ENCODE measurements around the gene SH3GL3. TPM values are rescaled to one million over a fixed set of nuclear protein-coding genes. Genes with fewer than 3 reads are reported as not detected.

SH3GL3 gene
- total RNA-seq, 1 experiment from 2014 or later: not detected

GRCh38 chr15:83581381-83581780 lies 134.2 kb downstream of the SH3GL3 start:
- TF ChIP-seq, protein P1, sequence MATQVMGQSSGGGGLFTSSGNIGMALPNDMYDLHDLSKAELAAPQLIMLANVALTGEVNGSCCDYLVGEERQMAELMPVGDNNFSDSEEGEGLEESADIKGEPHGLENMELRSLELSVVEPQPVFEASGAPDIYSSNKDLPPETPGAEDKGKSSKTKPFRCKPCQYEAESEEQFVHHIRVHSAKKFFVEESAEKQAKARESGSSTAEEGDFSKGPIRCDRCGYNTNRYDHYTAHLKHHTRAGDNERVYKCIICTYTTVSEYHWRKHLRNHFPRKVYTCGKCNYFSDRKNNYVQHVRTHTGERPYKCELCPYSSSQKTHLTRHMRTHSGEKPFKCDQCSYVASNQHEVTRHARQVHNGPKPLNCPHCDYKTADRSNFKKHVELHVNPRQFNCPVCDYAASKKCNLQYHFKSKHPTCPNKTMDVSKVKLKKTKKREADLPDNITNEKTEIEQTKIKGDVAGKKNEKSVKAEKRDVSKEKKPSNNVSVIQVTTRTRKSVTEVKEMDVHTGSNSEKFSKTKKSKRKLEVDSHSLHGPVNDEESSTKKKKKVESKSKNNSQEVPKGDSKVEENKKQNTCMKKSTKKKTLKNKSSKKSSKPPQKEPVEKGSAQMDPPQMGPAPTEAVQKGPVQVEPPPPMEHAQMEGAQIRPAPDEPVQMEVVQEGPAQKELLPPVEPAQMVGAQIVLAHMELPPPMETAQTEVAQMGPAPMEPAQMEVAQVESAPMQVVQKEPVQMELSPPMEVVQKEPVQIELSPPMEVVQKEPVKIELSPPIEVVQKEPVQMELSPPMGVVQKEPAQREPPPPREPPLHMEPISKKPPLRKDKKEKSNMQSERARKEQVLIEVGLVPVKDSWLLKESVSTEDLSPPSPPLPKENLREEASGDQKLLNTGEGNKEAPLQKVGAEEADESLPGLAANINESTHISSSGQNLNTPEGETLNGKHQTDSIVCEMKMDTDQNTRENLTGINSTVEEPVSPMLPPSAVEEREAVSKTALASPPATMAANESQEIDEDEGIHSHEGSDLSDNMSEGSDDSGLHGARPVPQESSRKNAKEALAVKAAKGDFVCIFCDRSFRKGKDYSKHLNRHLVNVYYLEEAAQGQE (IDR thresholded peaks at IDR 0.05; ENCODE audit: insufficient read depth in 1 of 2, low read depth in 2 of 2, low read length in 1 of 2): no peak
- TF ChIP-seq POLR2AphosphoS5 (IDR thresholded peaks at IDR 0.05; ENCODE audit: low read depth, low read length) (no peak), SIN3A (IDR thresholded peaks at IDR 0.05; ENCODE audit: borderline replicate concordance, insufficient read depth, low read depth, low read length) (no peak)
- TF ChIP-seq, protein P2, sequence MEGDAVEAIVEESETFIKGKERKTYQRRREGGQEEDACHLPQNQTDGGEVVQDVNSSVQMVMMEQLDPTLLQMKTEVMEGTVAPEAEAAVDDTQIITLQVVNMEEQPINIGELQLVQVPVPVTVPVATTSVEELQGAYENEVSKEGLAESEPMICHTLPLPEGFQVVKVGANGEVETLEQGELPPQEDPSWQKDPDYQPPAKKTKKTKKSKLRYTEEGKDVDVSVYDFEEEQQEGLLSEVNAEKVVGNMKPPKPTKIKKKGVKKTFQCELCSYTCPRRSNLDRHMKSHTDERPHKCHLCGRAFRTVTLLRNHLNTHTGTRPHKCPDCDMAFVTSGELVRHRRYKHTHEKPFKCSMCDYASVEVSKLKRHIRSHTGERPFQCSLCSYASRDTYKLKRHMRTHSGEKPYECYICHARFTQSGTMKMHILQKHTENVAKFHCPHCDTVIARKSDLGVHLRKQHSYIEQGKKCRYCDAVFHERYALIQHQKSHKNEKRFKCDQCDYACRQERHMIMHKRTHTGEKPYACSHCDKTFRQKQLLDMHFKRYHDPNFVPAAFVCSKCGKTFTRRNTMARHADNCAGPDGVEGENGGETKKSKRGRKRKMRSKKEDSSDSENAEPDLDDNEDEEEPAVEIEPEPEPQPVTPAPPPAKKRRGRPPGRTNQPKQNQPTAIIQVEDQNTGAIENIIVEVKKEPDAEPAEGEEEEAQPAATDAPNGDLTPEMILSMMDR (IDR thresholded peaks at IDR 0.05): no peak
- POLR2A ChIA-PET: no interaction called here
- Histone ChIP-seq H3K27me3 (ENCODE audit: control insufficient read depth, insufficient read depth, low read length) (no peaks in the 10 kb centered on the region), H3K4me1 (ENCODE audit: control insufficient read depth, insufficient read depth, low read length) (no peaks in the 10 kb centered on the region), H3K36me3 (ENCODE audit: control insufficient read depth, insufficient read depth, low read length) (no peaks in the 10 kb centered on the region), H3K4me3 (ENCODE audit: low read depth in 2 of 2, low read length in 2 of 2) (no peak overlapping the region), H3K9me3 (ENCODE audit: control insufficient read depth, insufficient read depth, low read depth, low read length) (no peaks in the 10 kb centered on the region), H3K27ac (ENCODE audit: low read length) (no peak overlapping the region)
- no TSS peak for BruUV-seq (replicated peaks)
- DNase-seq (ENCODE audit: low read depth, low spot score) (no peak), ATAC-seq (no peak)
- intact Hi-C loops (cut with micrococcal nuclease; ENCODE audit: unreplicated experiment) (no loop called here), in situ Hi-C loops (cut with HindIII; ENCODE audit: low pct_unique_long_range_greater_than_20kb, low sequenced_read_pairs) (no loop called here)
- CTCF ChIA-PET: no interaction called here

DNA sequence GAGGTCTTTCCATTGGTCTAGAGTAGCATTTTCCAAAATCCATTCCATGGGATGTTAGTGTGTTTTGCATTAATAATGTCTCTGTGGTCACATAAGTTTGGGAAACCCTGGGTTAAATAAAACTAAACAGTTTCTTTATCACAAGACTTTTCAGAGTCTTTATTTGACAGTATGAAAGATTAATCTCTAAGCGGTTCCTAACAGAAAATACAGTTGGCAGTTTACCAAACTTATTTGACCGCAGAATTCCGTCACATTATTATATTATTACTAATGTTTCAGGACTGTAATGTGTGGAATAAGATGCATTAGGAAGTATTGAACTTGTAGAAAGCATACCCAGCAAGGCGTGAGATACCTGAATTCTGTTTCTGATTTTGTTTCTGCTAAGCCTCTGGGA lies 135.2 kb downstream of the SH3GL3 start:
- DNase-seq (ENCODE audit: low read depth, low spot score) (no peak), ATAC-seq (no peak)
- in situ Hi-C loops (cut with HindIII; ENCODE audit: low pct_unique_long_range_greater_than_20kb, low sequenced_read_pairs) (no loop called here), intact Hi-C loops (cut with micrococcal nuclease; ENCODE audit: unreplicated experiment) (no loop called here)
- ChIA-PET POLR2A (no interaction called here), CTCF (no interaction called here)
- no peaks in the 10 kb centered on the region for H3K27me3 ChIP-seq (ENCODE audit: control insufficient read depth, insufficient read depth, low read length)
- no peaks in the 10 kb centered on the region for H3K9me3 ChIP-seq (ENCODE audit: control insufficient read depth, insufficient read depth, low read depth, low read length)
- no peak overlapping the region for H3K4me3 ChIP-seq (ENCODE audit: low read depth in 2 of 2, low read length in 2 of 2)
- no peaks in the 10 kb centered on the region for H3K36me3 ChIP-seq (ENCODE audit: control insufficient read depth, insufficient read depth, low read length)
- no peak overlapping the region for H3K27ac ChIP-seq (ENCODE audit: low read length)
- BruUV-seq (replicated peaks): no TSS peak
- H3K4me1 ChIP-seq (ENCODE audit: control insufficient read depth, insufficient read depth, low read length): no peaks in the 10 kb centered on the region
- no peak for TF ChIP-seq POLR2AphosphoS5 (IDR thresholded peaks at IDR 0.05; ENCODE audit: low read depth, low read length)
- TF ChIP-seq, protein P1 (IDR thresholded peaks at IDR 0.05; ENCODE audit: insufficient read depth in 1 of 2, low read depth in 2 of 2, low read length in 1 of 2): no peak
- TF ChIP-seq, protein P2 (IDR thresholded peaks at IDR 0.05): no peak
- no peak for TF ChIP-seq TCF7L2 (IDR thresholded peaks at IDR 0.05; ENCODE audit: low read depth, low read length)
- no peak for TF ChIP-seq SIN3A (IDR thresholded peaks at IDR 0.05; ENCODE audit: borderline replicate concordance, insufficient read depth, low read depth, low read length)
